K562 (cell line): ENCODE results near the gene TRMT112. TPM values are rescaled to one million over a fixed set of nuclear protein-coding genes. Genes with fewer than 3 reads are reported as not detected.
A peak's percentile ranks its signal among the peaks of the same experiment; 100 is the strongest.

ENCODE experiments used
- CREM ChIP-seq: IDR thresholded peaks from 2 replicates; pipeline ENCODE4 v1.6.1; 2014; ENCODE audit warnings: antibody characterized with exemption, low read depth
- HOXB6 ChIP-seq: fragments of 250-450 bp; sonication (Bioruptor Pico); IDR thresholded peaks from 2 replicates; pipeline ENCODE4 v1.5.1; 2022; ENCODE audit warnings: mild to moderate bottlenecking, borderline replicate concordance
- MEF2D ChIP-seq: conservative IDR thresholded peaks from 2 replicates; pipeline ENCODE4 v1.6.1; 2016; ENCODE audit warnings: low read depth, missing genetic modification characterization, missing compliant biosample characterization
- NBN ChIP-seq: fragments of 450-650 bp; IDR thresholded peaks from 2 replicates; pipeline ENCODE4 v1.6.1; 2016; ENCODE audit warnings: low read depth, mild to moderate bottlenecking
- NR3C1 ChIP-seq: sonication (generic); formaldehyde crosslinking; IDR thresholded peaks from 2 replicates; pipeline ENCODE4 v1.8.1; 2022; ENCODE audit warnings: missing genetic modification reagents
- NRF1 ChIP-seq, 2 experiments: fragments of 450-650 bp; IDR thresholded peaks in 1 of 2; conservative IDR thresholded peaks in 1 of 2; 2 replicates each; pipeline ENCODE4 v1.6.1; 2014; ENCODE audit warnings: mild to moderate bottlenecking in 2 of 2
- RBM17 ChIP-seq: fragments of 200-400 bp; formaldehyde crosslinking; IDR thresholded peaks from 2 replicates; pipeline ENCODE4 v1.6.1; 2017; ENCODE audit warnings: low read depth, mild to moderate bottlenecking, low read length, borderline replicate concordance
- RBM34 ChIP-seq: fragments of 200-400 bp; formaldehyde crosslinking; IDR thresholded peaks from 2 replicates; pipeline ENCODE4 v1.6.1; 2018; ENCODE audit warnings: low read length, borderline replicate concordance; ENCODE audit not compliant: insufficient read depth
- RCOR1 ChIP-seq, 2 experiments: IDR thresholded peaks; 2 replicates each; pipeline ENCODE4 v1.6.1; 2012; ENCODE audit warnings: low read depth in 2 of 2, low read length in 2 of 2, borderline replicate concordance in 1 of 2, improper control_type of control experiment in 1 of 2
- RHOXF2B ChIP-seq: fragments of 250-450 bp; sonication (Bioruptor Pico); conservative IDR thresholded peaks from 2 replicates; pipeline ENCODE4 v1.5.1; 2021
- SLC30A9 ChIP-seq: fragments of 250-450 bp; sonication (Bioruptor Pico); IDR thresholded peaks from 2 replicates; pipeline ENCODE4 v1.8.0; 2022; ENCODE audit warnings: mild to moderate bottlenecking, moderate library complexity
- STAG1 ChIP-seq: sonication (generic); formaldehyde crosslinking; IDR thresholded peaks from 2 replicates; pipeline ENCODE4 v1.5.0; 2020; ENCODE audit warnings: missing genetic modification reagents, borderline replicate concordance
- ZFP36 ChIP-seq: fragments of 150-350 bp; IDR thresholded peaks from 2 replicates; pipeline ENCODE4 v1.6.1; 2018; ENCODE audit warnings: low read length, low read depth; ENCODE audit not compliant: partially characterized antibody
- ZFX ChIP-seq: sonication (generic); formaldehyde crosslinking; IDR thresholded peaks from 2 replicates; pipeline ENCODE4 v1.8.0; 2022; ENCODE audit warnings: mild to moderate bottlenecking, missing genetic modification reagents, moderate library complexity
- ZNF133 ChIP-seq: fragments of 250-450 bp; sonication (Bioruptor Pico); IDR thresholded peaks from 2 replicates; pipeline ENCODE4 v1.4.0; 2020; ENCODE audit warnings: mild to moderate bottlenecking
- ZNF316 ChIP-seq: fragments of 450-650 bp; IDR thresholded peaks from 2 replicates; pipeline ENCODE4 v1.6.1; 2016
- ZSCAN29 ChIP-seq: fragments of 450-650 bp; IDR thresholded peaks from 2 replicates; pipeline ENCODE4 v1.6.1; 2017
- polyA plus RNA-seq, 8 experiments: library from polyadenylated mRNA; depleted of rRNA in 4 of 8; stranded (reverse) in 5 of 8; unstranded in 3 of 8; fragments of >200 nt; fragmentation: Nextera tagmentation in 2 of 8; fragmentation: Illumina TruSeq in 1 of 8; extraction: Ambion mirVana in 2 of 8; extraction: Trizol in 1 of 8; gene quantifications; 2 replicates each; pipeline versions ENCODE4 v1.2.1 to v1.2.3, GENCODE V29; 2011 to 2014; ENCODE audit warnings: inconsistent platforms in 1 of 8, missing spikeins in 1 of 8
- total RNA-seq, 7 experiments: library from RNA; depleted of rRNA in 6 of 7; stranded (reverse); fragments of >200 nt in 6 of 7; fragmentation: Illumina TruSeq in 2 of 7; extraction: Trizol in 2 of 7; gene quantifications; 2 replicates each; pipeline versions ENCODE4 v1.2.1 to v1.2.3, GENCODE V29; 2011 to 2021; ENCODE audit warnings: low replicate concordance in 1 of 7
- TF ChIP-seq, protein P1 (sequence below): fragments of 250-450 bp; sonication (Bioruptor Pico); IDR thresholded peaks from 2 replicates; pipeline ENCODE4 v1.5.0; 2021; ENCODE audit warnings: mild to moderate bottlenecking, borderline replicate concordance
- TF ChIP-seq, protein P2 (sequence below): fragments of 450-650 bp; IDR thresholded peaks from 2 replicates; pipeline ENCODE4 v1.6.1; 2017; ENCODE audit warnings: antibody characterized with exemption
- TF ChIP-seq, protein P3 (sequence below): sonication (generic); formaldehyde crosslinking; IDR thresholded peaks from 2 replicates; pipeline ENCODE4 v1.8.0; 2022; ENCODE audit warnings: missing genetic modification reagents, mild to moderate bottlenecking, borderline replicate concordance
- TF ChIP-seq, protein P4 (sequence below): fragments of 450-650 bp; formaldehyde crosslinking; IDR thresholded peaks from 2 replicates; pipeline ENCODE4 v1.4.0; 2020; ENCODE audit warnings: mild to moderate bottlenecking

TRMT112 gene
- total and polyA plus RNA-seq, 9 of the 15 experiments (the other 6 are each of a cell fraction or from before 2014, with no cell fraction given) = 162 to 444 (median 300) TPM

DNA sequence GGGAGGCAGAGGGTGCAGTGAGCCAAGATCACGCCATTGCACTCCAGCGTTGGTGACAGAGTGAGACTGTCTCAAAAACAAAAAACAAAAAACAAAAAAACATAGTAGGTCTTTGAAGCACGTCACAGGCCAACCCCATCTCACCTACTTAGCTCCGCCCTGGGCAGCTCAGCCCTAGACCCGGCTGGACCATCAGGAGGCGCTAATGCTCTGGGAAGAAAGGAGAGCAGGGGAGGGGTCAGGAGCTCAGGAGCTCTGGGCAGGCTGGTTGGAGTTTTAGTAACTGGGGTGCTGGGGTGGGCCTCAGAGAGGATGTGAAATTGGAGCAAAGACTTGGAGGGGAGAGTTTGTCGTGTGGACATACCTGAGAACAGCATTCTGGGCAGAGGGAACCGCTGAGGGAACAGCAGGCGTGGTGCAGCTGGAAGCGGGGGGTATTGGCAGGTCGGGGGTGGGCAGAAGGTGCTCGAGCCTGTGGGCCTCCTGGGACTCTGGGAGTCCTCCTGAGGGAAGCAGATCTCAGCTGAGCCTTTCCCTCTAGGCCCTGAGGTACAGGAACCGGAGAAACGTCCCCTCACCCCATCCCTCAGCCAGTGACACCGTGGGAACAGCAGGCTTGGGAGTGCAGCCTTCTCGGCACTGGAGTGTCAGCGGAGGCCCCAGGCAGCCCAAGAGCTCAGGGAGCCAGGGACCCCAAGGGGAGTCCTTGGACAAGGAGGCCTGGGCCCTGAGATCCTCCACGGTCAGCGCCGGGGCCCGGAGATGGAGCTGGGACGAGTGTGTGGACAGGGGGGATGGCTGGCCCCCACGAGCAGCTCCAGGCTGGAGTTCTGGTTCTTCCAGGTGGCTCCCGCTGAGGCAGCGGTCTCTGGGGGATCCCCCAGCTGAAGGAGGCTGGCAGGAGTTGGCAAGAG lies 39.4 kb upstream of the TRMT112 start (continued):
- TF ChIP-seq RHOXF2B (no peak), RCOR1 (IDR thresholded peaks at IDR 0.05; ENCODE audit: borderline replicate concordance in 1 of 2, low read depth in 2 of 2, low read length in 2 of 2) (peak in 1 of 2 experiments; percentile 72; a peak in 2 of 4 replicates), NRF1 (conservative IDR thresholded peaks at IDR 0.05 in 1 of 2, IDR thresholded peaks at IDR 0.05 in 1 of 2) (peak; percentile 58 to 63), STAG1 (peak; percentile 17; the same call in 1 of the 2 replicates), ZNF316 (0 out of 2 replicates have a peak, but pooled peaks have one; percentile 1), ZNF133 (CRISPR knock-in tag) (no peak), SLC30A9 (CRISPR knock-in tag) (no peak), ZSCAN29 (no peak), HOXB6 (no peak), NR3C1 (no peak), RBM17 (no peak), ZFX (CRISPR knock-in tag) (no peak; the same call in none of the 2 replicates), MEF2D (tag) (no peak), CREM (peak; percentile 74; the same call in 1 of the 2 replicates), RBM34 (no peak), ZFP36 (no peak), NBN (0 out of 2 replicates have a peak, but pooled peaks have one; percentile 48)
- TF ChIP-seq, protein P1, sequence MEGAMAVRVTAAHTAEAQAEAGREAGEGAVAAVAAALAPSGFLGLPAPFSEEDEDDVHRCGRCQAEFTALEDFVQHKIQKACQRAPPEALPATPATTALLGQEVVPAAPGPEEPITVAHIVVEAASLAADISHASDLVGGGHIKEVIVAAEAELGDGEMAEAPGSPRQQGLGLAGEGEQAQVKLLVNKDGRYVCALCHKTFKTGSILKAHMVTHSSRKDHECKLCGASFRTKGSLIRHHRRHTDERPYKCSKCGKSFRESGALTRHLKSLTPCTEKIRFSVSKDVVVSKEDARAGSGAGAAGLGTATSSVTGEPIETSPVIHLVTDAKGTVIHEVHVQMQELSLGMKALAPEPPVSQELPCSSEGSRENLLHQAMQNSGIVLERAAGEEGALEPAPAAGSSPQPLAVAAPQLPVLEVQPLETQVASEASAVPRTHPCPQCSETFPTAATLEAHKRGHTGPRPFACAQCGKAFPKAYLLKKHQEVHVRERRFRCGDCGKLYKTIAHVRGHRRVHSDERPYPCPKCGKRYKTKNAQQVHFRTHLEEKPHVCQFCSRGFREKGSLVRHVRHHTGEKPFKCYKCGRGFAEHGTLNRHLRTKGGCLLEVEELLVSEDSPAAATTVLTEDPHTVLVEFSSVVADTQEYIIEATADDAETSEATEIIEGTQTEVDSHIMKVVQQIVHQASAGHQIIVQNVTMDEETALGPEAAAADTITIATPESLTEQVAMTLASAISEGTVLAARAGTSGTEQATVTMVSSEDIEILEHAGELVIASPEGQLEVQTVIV (CRISPR knock-in tag) = no peak
- TF ChIP-seq, protein P2, sequence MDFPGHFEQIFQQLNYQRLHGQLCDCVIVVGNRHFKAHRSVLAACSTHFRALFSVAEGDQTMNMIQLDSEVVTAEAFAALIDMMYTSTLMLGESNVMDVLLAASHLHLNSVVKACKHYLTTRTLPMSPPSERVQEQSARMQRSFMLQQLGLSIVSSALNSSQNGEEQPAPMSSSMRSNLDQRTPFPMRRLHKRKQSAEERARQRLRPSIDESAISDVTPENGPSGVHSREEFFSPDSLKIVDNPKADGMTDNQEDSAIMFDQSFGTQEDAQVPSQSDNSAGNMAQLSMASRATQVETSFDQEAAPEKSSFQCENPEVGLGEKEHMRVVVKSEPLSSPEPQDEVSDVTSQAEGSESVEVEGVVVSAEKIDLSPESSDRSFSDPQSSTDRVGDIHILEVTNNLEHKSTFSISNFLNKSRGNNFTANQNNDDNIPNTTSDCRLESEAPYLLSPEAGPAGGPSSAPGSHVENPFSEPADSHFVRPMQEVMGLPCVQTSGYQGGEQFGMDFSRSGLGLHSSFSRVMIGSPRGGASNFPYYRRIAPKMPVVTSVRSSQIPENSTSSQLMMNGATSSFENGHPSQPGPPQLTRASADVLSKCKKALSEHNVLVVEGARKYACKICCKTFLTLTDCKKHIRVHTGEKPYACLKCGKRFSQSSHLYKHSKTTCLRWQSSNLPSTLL = no peak
- TF ChIP-seq, protein P3, sequence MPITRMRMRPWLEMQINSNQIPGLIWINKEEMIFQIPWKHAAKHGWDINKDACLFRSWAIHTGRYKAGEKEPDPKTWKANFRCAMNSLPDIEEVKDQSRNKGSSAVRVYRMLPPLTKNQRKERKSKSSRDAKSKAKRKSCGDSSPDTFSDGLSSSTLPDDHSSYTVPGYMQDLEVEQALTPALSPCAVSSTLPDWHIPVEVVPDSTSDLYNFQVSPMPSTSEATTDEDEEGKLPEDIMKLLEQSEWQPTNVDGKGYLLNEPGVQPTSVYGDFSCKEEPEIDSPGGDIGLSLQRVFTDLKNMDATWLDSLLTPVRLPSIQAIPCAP (CRISPR knock-in tag) = no peak
- TF ChIP-seq, protein P4, sequence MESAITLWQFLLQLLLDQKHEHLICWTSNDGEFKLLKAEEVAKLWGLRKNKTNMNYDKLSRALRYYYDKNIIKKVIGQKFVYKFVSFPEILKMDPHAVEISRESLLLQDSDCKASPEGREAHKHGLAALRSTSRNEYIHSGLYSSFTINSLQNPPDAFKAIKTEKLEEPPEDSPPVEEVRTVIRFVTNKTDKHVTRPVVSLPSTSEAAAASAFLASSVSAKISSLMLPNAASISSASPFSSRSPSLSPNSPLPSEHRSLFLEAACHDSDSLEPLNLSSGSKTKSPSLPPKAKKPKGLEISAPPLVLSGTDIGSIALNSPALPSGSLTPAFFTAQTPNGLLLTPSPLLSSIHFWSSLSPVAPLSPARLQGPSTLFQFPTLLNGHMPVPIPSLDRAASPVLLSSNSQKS (CRISPR knock-in tag) = no peak
